Stimulated activated CD8-positive, alpha-beta memory T cell treated with anti-CD3 and anti-CD28 coated beads, Interleukin-4, amount 100 ng/mL, for 4 hours (primary cell): ENCODE measurements around the gene OGFR.

Source experiments
- DNase-seq, 2 donors: peaks; one replicate each; pipeline ENCODE4 v3.0.0-alpha.2; 2020; ENCODE audit warnings: low read depth in 2 of 2, low spot score in 1 of 2

OGFR gene

GRCh38 chr20:62799459-62799858 lies 5.2 kb upstream of the OGFR start:
- DNase-seq = no peak

DNA sequence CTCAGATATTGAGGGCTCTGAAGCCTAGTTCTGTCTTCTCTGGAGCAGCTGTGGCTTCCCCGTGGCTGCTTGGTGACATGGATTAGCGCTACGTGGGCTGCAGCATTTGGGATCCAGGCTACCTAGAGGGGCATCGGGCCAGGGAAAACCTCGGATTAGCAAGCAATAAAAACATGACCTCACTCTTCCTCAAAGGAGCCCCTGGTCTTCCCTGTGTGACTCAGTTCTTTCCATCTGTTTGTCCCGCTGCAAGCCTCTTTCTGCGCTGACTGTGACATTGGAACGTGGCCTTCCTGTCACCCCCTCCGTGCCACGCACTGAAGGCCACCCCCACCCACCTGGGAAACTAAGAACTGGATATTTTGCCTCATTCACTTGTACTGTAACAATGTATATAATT lies 4.8 kb upstream of the OGFR start:
- DNase-seq = no peak

DNA sequence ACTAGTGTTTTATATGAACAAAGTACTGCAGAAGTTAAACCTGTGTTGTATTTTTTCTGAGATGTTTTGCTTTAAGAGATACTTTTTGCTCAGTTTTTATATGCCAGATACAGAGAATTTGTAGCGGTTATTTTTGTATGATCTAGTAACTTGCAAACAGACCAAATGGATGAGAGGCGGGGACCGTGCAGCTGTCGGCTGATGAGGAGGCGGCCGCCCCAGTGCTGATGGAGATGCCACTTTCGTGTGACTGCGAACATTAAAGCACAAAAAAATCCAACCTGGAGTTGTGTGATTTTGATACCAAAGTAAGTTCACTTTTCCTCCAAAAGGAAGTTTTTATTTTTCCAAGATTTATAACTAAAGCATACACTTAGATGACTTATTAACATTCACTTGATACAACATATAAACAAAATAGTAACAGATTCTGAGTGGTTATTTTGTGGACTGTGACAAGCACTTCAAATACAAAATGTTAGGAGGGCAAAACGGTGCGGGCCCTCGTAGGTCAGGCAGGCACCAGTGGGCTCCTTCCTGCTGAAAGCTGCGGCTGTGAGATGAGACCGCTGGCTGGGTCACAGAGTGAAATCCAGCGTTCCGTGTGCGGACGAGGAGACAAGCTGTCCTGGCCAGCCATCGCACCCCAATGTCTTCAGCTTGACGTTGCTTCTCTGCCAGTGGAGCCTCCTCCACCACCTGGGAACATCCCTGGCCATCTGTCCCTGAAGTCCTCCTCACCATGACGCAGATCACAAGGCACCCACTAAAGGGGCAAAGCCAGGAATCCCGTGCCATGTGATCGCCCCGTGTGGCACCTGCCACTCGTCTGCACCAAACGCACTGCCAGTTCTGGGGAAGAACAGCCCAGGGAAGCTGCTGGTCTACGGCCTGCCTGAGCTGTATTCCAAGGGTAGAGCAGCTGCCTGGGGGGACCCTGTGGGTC lies 4.0 kb upstream of the OGFR start:
- DNase-seq = no peak

DNA sequence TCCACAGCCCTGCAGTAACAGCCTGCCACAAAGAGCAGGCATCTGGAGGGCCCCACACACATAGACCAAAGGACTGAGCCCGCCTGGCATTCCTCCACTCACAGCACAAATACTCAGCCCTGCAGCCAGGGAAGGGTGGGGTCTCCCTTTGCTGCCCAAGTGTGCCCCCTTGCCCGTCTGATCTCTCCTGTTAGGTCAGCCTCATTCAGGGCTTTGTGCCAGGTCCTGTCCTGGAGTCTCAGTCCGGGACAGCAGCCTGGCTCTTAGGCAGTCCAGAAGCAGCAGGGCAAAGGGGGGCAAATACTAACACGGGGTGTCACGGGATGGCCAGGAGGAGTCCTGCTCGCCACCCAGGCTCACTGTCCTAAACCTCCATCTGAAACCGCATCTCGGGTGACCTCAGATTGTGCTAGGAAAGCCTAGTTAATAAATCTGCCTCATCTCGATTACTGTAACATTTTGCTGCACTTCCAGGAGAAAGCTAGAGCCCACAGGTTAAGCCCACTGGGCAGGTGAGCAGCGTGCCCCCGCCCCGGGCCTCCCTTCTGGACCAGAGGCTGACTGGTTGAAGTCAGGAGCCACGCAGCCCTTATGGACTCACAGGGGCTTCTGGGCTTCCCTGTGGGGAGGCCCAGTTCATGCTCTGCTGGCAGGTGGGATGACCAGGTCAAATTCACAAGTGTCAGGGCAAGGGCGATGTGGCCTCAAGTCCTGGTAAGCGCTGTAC lies 3.2 kb upstream of the OGFR start:
- no peak for DNase-seq

- DNase-seq = no peak
Observed at GRCh38 chr20:62802026-62802712, 2.5 kb upstream of the OGFR start.

DNA sequence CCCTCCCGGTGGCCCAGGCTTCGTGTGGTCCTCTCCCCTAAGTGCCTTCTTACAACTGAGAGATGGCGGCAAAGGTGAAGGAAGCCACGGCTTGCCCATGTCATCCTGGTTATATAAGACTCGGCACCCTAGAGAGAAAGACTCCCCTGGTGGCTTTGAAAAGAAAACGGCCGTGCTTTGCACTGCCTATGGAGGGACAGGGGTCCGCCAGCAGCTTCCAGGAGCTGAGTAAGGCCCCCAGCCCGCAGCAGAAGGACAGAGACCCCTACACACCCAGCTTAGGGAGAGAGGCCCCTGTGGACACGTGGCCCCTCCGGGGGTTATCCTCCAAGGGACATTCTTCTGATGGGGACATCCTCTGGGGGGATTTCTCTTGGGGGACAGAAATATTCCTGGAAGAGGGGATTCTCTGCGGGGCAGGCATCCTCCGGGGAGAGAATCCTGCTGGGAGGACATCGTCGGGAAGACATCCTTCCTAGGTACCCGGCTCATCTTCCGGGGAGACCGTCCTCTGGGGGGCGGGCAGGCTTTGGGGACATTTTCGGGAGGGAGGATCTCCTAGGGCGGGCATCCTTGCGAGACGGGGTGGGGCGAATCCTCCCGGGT lies 511 bp upstream of the OGFR start:
- DNase-seq = no peak

- no peak for DNase-seq
Observed at GRCh38 chr20:62805155-62805710, 598 bp downstream of the OGFR start.

- DNase-seq = no peak
Observed at GRCh38 chr20:62805711-62806382, 1.2 kb downstream of the OGFR start.

DNA sequence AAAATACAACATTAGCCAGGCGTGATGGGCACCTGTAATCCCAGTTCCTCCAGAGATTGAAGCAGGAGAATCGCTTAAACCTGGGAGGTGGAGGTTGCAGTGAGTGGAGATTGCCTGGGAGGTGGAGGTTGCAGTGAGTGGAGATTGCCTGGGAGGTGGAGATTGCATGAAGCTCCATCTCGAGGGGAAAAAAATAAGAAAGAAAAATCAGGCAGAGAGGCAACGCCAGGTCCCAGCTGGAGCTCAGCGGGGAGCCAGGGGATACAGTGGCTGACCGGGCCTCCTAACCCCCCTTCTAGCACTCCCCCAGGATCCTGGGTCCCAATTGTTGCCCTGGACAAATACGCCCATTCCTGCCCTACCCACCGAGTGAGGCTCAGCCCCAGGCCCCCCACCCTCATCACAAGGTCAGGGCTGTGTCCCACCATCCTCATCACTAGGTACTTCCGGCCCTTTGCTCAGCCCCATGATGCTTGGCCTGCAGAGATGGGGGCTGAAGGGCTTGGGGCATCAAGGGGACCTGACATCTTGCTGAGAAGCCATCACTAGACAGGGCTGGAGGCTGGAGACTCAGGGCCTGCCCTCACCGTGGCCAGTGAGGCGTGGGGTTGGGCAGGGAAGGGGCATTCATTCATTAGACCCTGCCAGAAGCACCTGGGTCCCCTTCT lies 1.9 kb downstream of the OGFR start:
- no peak for DNase-seq

DNA sequence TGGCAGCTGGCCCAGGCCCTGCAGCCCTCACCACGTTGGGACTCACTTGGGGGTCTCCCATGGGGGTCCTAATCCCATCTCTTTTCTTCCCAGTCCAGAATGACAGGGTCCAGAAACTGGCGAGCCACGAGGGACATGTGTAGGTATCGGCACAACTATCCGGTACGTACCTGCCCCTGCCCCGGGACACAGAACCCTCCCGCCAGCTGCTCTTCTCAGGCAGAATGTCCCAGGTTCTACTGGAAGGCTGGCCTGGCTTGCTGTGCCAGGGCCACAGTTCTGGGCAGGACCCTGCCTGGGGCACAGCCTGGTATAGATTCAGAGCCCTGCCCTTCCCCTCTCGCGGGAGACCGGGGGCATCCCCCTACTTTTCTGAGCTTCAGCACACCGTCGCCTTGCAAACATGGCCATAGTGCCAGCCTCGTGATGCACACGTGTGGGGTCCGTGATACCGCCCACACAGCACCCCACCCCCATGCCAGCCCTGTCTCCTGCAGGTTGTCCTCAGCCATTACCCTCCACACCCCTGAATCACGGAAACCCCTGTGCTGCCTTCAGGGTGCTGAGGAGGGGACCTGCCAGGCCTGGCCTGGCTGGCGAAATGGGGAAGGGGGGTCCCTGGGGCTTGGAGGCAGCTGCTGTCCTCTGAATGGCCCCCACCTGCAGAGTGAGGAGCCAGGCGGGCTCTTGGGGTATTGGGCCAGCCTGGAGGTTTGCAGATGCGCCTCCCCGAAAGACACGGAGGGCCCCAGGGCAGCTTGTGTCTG lies 3.0 kb downstream of the OGFR start:
- DNase-seq = no peak

DNA sequence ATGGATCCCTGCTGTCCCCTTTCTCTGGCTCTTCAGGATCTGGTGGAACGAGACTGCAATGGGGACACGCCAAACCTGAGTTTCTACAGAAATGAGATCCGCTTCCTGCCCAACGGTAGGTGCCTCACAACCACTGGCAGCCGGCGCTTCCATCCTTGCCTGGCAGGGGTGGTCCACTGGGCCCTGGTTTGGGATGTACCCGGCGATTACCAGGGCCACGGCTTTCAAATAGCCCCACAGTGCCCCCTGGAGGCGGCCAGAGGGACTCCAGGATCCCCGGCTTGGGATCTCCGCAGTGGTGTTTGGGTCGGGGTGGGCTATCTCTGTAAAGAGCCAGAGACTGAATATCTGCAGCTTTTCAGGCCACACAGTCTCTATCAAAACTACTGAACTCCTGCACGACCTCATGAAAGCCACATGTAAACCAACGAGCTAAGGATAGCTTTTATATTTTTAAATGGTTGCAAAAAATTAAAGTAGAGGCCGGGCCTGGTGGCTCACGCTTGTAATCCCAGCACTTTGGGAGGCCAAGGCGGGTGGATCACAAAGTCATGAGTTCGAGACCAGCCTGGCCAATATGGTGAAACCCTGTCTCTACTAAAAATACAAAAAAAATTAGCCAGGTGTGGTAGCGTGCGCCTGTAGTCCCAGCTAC lies 3.7 kb downstream of the OGFR start:
- peak; percentile 49 to 57 for DNase-seq

DNA sequence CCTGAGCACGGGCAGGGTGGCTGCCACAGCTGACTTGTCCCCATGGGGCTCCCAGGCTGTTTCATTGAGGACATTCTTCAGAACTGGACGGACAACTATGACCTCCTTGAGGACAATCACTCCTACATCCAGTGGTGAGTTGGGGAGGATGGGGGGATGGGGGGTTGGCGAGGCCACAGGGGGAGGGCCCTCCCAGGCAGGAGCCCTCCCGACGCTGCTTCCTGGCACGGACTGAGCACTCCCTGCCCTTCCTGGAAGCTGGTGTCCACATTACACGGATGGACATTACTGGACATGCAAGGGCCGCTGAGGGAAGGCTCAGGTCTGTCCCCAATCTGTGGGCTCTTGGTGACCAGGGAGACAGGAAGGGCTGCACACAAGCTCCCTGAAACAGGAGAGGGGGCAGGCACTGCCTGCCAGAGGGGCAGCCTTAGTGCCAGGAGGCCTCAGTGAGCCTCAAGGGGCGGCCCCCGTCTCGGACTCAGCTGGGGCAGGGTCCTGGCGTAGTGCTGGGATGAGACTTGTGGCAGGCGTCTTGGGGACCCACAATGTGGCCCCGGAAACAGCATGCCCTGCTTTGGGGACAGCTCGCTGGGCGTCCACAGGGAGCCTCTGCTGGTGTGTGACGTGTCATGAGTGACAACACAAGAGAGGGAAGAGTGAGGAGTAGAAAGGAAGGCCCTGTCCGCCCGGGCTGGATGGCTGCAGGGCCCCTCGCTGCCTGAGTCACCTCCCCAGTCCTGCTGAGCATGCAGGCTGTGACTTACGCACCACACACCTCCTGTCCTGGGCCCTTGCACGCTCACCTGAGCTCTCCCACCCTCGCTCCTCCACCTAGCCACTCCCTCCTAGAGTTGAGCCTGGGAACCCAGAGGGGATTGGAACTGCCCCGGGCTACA lies 5.1 kb downstream of the OGFR start:
- no peak for DNase-seq

DNA sequence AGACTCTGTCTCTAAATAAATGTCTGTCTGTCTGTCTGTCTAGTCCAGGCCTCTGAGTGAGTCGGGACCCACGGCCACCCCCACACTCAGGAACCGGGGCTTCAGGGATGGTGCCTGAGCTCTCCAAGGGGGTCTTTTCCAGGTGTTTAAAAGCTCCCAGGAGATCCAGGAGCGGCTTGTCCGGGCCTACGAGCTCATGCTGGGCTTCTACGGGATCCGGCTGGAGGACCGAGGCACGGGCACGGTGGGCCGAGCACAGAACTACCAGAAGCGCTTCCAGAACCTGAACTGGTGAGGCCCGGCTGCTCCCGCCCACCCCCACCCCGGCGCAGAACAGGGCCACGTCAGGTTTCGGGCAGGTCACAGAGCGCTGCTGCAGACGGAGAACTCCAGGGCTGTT lies 6.7 kb downstream of the OGFR start:
- DNase-seq = no peak

DNA sequence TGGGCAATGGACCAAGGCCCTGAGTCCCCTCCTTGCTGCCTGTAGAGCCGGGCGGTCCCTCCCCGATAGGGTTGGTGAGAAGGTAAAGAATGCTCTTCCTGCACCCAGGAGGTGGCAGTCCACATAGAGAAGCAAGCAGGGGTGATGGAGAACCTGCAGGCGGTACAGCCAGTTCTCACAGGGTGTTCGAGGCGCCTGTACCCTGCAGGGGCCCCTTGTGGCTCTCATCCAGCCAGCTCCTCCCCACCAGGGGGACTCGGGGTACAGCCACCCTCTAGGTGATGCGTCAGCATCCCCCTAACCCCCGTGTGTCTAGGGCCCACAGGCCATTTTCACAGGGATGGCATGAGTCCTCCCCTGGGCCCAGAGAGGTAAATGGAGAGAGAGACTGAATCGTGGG lies 7.1 kb downstream of the OGFR start:
- DNase-seq = no peak

DNA sequence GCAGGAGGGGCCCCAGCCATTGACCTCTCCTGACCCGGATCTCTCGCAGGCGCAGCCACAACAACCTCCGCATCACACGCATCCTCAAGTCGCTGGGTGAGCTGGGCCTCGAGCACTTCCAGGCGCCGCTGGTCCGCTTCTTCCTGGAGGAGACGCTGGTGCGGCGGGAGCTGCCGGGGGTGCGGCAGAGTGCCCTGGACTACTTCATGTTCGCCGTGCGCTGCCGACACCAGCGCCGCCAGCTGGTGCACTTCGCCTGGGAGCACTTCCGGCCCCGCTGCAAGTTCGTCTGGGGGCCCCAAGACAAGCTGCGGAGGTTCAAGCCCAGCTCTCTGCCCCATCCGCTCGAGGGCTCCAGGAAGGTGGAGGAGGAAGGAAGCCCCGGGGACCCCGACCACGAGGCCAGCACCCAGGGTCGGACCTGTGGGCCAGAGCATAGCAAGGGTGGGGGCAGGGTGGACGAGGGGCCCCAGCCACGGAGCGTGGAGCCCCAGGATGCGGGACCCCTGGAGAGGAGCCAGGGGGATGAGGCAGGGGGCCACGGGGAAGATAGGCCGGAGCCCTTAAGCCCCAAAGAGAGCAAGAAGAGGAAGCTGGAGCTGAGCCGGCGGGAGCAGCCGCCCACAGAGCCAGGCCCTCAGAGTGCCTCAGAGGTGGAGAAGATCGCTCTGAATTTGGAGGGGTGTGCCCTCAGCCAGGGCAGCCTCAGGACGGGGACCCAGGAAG lies 7.7 kb downstream of the OGFR start:
- DNase-seq = no peak

DNA sequence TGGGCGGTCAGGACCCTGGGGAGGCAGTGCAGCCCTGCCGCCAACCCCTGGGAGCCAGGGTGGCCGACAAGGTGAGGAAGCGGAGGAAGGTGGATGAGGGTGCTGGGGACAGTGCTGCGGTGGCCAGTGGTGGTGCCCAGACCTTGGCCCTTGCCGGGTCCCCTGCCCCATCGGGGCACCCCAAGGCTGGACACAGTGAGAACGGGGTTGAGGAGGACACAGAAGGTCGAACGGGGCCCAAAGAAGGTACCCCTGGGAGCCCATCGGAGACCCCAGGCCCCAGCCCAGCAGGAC lies 8.2 kb downstream of the OGFR start:
- no peak for DNase-seq

DNA sequence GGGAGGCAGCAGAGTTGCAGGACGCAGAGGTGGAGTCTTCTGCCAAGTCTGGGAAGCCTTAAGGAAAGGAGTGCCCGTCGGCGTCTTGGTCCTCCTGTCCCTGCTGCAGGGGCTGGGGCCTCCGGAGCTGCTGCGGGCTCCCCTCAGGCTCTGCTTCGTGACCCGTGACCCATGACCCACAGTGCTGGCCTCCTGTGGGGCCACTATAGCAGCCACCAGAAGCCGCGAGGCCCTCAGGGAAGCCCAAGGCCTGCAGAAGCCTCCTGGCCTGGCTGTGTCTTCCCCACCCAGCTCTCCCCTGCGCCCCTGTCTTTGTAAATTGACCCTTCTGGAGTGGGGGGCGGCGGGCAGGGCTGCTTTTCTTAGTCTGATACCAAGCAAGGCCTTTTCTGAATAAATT lies 9.0 kb downstream of the OGFR start:
- DNase-seq = no peak
